ENCODE data around the gene MEF2D. TPM values are rescaled to one million over a fixed set of nuclear protein-coding genes. Genes with fewer than 3 reads are reported as not detected.

Gene MEF2D
- total RNA-seq, 1 donor from 2014 or later = 56.6 TPM

DNA sequence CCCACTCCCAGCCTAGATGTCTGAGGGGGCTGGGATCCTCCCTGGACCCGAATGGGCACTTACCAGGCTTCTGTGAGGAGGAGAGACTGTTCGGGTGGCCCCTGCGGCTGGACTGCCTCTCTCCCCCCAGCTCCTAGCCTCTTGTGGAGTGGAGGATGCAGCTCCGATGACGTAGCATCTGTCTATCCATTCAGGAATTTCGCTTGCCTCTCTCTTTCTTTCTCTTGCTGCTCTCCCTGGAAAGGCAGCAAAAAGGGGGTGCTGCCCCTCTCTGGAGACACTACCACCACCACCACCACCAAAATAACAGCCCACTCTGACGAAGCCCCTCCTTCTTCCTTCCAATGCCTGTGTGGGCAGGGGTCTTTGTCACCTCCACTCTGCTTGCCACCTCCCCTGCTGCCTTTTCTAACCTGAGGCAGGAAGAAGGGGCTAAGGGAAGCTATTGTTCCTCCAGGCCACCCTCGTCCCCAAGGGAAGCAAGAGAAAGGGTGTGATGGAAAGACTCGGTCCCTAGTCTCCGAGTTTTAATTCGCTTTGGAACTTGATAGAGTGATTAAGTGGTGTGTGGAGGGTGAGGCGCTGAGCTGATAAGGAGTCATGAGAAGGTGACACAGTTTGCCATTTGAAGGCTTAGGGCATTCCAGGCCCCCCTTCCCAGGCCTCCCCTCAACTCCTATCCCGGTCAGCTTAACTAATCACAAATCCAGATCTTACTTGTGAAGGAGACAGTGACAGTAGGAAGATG is 71.1 kb downstream of the MEF2D start:
- no peaks in the 10 kb centered on the region for H3K9me3 ChIP-seq (ENCODE audit: insufficient read depth, low read depth, low read length)
- H3K4me3 Mint-ChIP-seq (ENCODE audit: unreplicated experiment) = no peak overlapping the region
- no peak overlapping the region for H3K27ac Mint-ChIP-seq (ENCODE audit: unreplicated experiment)
- no peak overlapping the region for H3K4me3 ChIP-seq (ENCODE audit: insufficient read depth, low read depth, low read length)
- H3K4me1 ChIP-seq (ENCODE audit: insufficient read depth, low read length) = no peaks in the 10 kb centered on the region
- no peaks in the 10 kb centered on the region for H3K79me2 ChIP-seq (ENCODE audit: insufficient read depth, low read length)
- no peak overlapping the region for H3K9ac ChIP-seq (ENCODE audit: low read length)
- H3K36me3 ChIP-seq (ENCODE audit: insufficient read depth, low read length) = no peaks in the 10 kb centered on the region
- H3K27me3 ChIP-seq (ENCODE audit: insufficient read depth, low read length) = peaks cover 93% of the 10 kb centered on the region
- H2AFZ ChIP-seq (ENCODE audit: low read depth, low read length) = no peak overlapping the region
- FAIRE-seq = no peak
- H3K27me3 Mint-ChIP-seq (ENCODE audit: low read depth, unreplicated experiment) = peaks cover 95% of the 10 kb centered on the region
- no peaks in the 10 kb centered on the region for H3K4me1 Mint-ChIP-seq (ENCODE audit: low read depth, unreplicated experiment)
- H4K20me1 ChIP-seq (ENCODE audit: insufficient read depth, low read length) = peaks cover 4% of the 10 kb centered on the region
- H3K9me3 Mint-ChIP-seq (ENCODE audit: unreplicated experiment) = peaks cover 3% of the 10 kb centered on the region
- no peak overlapping the region for H3K4me2 ChIP-seq (ENCODE audit: low read length)
- DNase-seq (ENCODE audit: low read depth) = no peak
- no peak overlapping the region for H3K27ac ChIP-seq (ENCODE audit: low read depth, low read length)
- TF ChIP-seq EZH2 (IDR thresholded peaks at IDR 0.05; ENCODE audit: insufficient read depth, low read length) (no peak), CTCF (IDR thresholded peaks at IDR 0.05; ENCODE audit: insufficient read depth, low read depth, low read length) (no peak)
- H3K36me3 Mint-ChIP-seq (ENCODE audit: low read depth, unreplicated experiment) = peaks cover 2% of the 10 kb centered on the region

- H3K4me1 ChIP-seq (ENCODE audit: insufficient read depth, low read length) = no peaks in the 10 kb centered on the region
- no peak overlapping the region for H3K4me3 ChIP-seq (ENCODE audit: insufficient read depth, low read depth, low read length)
- Mint-ChIP-seq H3K4me1 (ENCODE audit: low read depth, unreplicated experiment) (no peaks in the 10 kb centered on the region), H3K27me3 (ENCODE audit: low read depth, unreplicated experiment) (peaks cover 95% of the 10 kb centered on the region), H3K4me3 (ENCODE audit: unreplicated experiment) (no peak overlapping the region), H3K36me3 (ENCODE audit: low read depth, unreplicated experiment) (peaks cover 2% of the 10 kb centered on the region), H3K9me3 (ENCODE audit: unreplicated experiment) (no peaks in the 10 kb centered on the region), H3K27ac (ENCODE audit: unreplicated experiment) (no peak overlapping the region)
- no peak overlapping the region for H3K27ac ChIP-seq (ENCODE audit: low read depth, low read length)
- H3K79me2 ChIP-seq (ENCODE audit: insufficient read depth, low read length) = no peaks in the 10 kb centered on the region
- DNase-seq (ENCODE audit: low read depth) (no peak), FAIRE-seq (no peak)
- H3K9me3 ChIP-seq (ENCODE audit: insufficient read depth, low read depth, low read length) = no peaks in the 10 kb centered on the region
- peaks cover 93% of the 10 kb centered on the region for H3K27me3 ChIP-seq (ENCODE audit: insufficient read depth, low read length)
- H3K9ac ChIP-seq (ENCODE audit: low read length) = no peak overlapping the region
- TF ChIP-seq EZH2 (IDR thresholded peaks at IDR 0.05; ENCODE audit: insufficient read depth, low read length) (no peak), CTCF (IDR thresholded peaks at IDR 0.05; ENCODE audit: insufficient read depth, low read depth, low read length) (no peak)
- no peak overlapping the region for H2AFZ ChIP-seq (ENCODE audit: low read depth, low read length)
- H3K36me3 ChIP-seq (ENCODE audit: insufficient read depth, low read length) = no peaks in the 10 kb centered on the region
- peaks cover 4% of the 10 kb centered on the region for H4K20me1 ChIP-seq (ENCODE audit: insufficient read depth, low read length)
- H3K4me2 ChIP-seq (ENCODE audit: low read length) = no peak overlapping the region
These were observed 71.8 kb downstream of the MEF2D start for GRCh38 chr1:156428746-156429288.

GRCh38 chr1:156427957-156428356 is 72.6 kb downstream of the MEF2D start:
- Histone ChIP-seq H3K4me3 (ENCODE audit: insufficient read depth, low read depth, low read length) (no peak overlapping the region), H3K79me2 (ENCODE audit: insufficient read depth, low read length) (no peaks in the 10 kb centered on the region), H3K4me1 (ENCODE audit: insufficient read depth, low read length) (no peaks in the 10 kb centered on the region), H3K27me3 (ENCODE audit: insufficient read depth, low read length) (peaks cover 93% of the 10 kb centered on the region), H4K20me1 (ENCODE audit: insufficient read depth, low read length) (peaks cover 4% of the 10 kb centered on the region), H2AFZ (ENCODE audit: low read depth, low read length) (no peak overlapping the region), H3K9me3 (ENCODE audit: insufficient read depth, low read depth, low read length) (no peaks in the 10 kb centered on the region), H3K27ac (ENCODE audit: low read depth, low read length) (no peak overlapping the region), H3K4me2 (ENCODE audit: low read length) (no peak overlapping the region), H3K9ac (ENCODE audit: low read length) (no peak overlapping the region), H3K36me3 (ENCODE audit: insufficient read depth, low read length) (no peaks in the 10 kb centered on the region)
- H3K36me3 Mint-ChIP-seq (ENCODE audit: low read depth, unreplicated experiment) = peaks cover 3% of the 10 kb centered on the region
- H3K4me1 Mint-ChIP-seq (ENCODE audit: low read depth, unreplicated experiment) = no peaks in the 10 kb centered on the region
- no peak for DNase-seq (ENCODE audit: low read depth)
- peaks cover 95% of the 10 kb centered on the region for H3K27me3 Mint-ChIP-seq (ENCODE audit: low read depth, unreplicated experiment)
- H3K27ac Mint-ChIP-seq (ENCODE audit: unreplicated experiment) = no peak overlapping the region
- no peak for FAIRE-seq
- H3K9me3 Mint-ChIP-seq (ENCODE audit: unreplicated experiment) = no peaks in the 10 kb centered on the region
- TF ChIP-seq CTCF (IDR thresholded peaks at IDR 0.05; ENCODE audit: insufficient read depth, low read depth, low read length) (no peak), EZH2 (IDR thresholded peaks at IDR 0.05; ENCODE audit: insufficient read depth, low read length) (peak; percentile 60)
- H3K4me3 Mint-ChIP-seq (ENCODE audit: unreplicated experiment) = no peak overlapping the region
